ENCODE results near the gene EIF4E3.

GRCh38 chr3:71760140-71760539 is 34.9 kb upstream of the EIF4E3 start:
- TF ChIP-seq, protein P1, sequence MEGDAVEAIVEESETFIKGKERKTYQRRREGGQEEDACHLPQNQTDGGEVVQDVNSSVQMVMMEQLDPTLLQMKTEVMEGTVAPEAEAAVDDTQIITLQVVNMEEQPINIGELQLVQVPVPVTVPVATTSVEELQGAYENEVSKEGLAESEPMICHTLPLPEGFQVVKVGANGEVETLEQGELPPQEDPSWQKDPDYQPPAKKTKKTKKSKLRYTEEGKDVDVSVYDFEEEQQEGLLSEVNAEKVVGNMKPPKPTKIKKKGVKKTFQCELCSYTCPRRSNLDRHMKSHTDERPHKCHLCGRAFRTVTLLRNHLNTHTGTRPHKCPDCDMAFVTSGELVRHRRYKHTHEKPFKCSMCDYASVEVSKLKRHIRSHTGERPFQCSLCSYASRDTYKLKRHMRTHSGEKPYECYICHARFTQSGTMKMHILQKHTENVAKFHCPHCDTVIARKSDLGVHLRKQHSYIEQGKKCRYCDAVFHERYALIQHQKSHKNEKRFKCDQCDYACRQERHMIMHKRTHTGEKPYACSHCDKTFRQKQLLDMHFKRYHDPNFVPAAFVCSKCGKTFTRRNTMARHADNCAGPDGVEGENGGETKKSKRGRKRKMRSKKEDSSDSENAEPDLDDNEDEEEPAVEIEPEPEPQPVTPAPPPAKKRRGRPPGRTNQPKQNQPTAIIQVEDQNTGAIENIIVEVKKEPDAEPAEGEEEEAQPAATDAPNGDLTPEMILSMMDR (optimal IDR thresholded peaks at IDR 0.05 in 1 of 3, IDR thresholded peaks at IDR 0.05 in 1 of 3, conservative IDR thresholded peaks at IDR 0.05 in 1 of 3; ENCODE audit: extremely low read depth in 1 of 3, insufficient read depth in 2 of 3, low read length in 3 of 3): no peak
- no peak for TF ChIP-seq EZH2 (IDR thresholded peaks at IDR 0.05; ENCODE audit: low read length)
